Trophoblast cell (in vitro differentiated cells and primary cell): ENCODE results near the gene DUOXA1.
"Not testable (repeated sequence)": the region's sequence is repeated elsewhere in the genome, so short reads cannot be mapped to it uniquely, and the experiment has no call there.

Experiments
- DNase-seq, 2 donors: peaks; one replicate each; pipeline ENCODE4 v3.0.0-alpha.2; 2016
- H2AFZ ChIP-seq: 2 replicates; pipeline ENCODE4 v1.6.1; 2013; ENCODE audit warnings: low read length, moderate library complexity, mild to moderate bottlenecking; ENCODE audit not compliant: insufficient read depth, poor library complexity
- H2AK5ac ChIP-seq: 2 replicates; pipeline ENCODE4 v1.6.1; 2013; ENCODE audit warnings: mild to moderate bottlenecking, low read length
- H2BK120ac ChIP-seq: 2 replicates; pipeline ENCODE4 v1.6.1; 2013; ENCODE audit warnings: low read length, mild to moderate bottlenecking, moderate library complexity; ENCODE audit not compliant: insufficient read depth, poor library complexity
- H2BK12ac ChIP-seq: 2 replicates; pipeline ENCODE4 v1.6.1; 2013; ENCODE audit warnings: mild to moderate bottlenecking, low read length, moderate library complexity
- H2BK5ac ChIP-seq: 2 replicates; pipeline ENCODE4 v1.6.1; 2013; ENCODE audit warnings: low read length, low read depth, moderate library complexity, mild to moderate bottlenecking; ENCODE audit not compliant: poor library complexity
- H3K14ac ChIP-seq: 2 replicates; pipeline ENCODE4 v1.6.1; 2013; ENCODE audit warnings: mild to moderate bottlenecking, low read length
- H3K18ac ChIP-seq: 2 replicates; pipeline ENCODE4 v1.6.1; 2013; ENCODE audit warnings: mild to moderate bottlenecking, low read length
- H3K23ac ChIP-seq: 2 replicates; pipeline ENCODE4 v1.6.1; 2013; ENCODE audit warnings: low read length
- H3K27ac ChIP-seq: 2 replicates; pipeline ENCODE4 v1.5.1; 2013; ENCODE audit warnings: low read depth, mild to moderate bottlenecking, inconsistent platforms, low read length, moderate library complexity
- H3K27me3 ChIP-seq: 2 replicates; pipeline ENCODE4 v1.6.1; 2013; ENCODE audit warnings: inconsistent platforms, mild to moderate bottlenecking, low read length, moderate library complexity; ENCODE audit not compliant: insufficient read depth
- H3K36me3 ChIP-seq, 2 experiments: 1 replicate in 1 of 2; 2 replicates in 1 of 2; pipeline ENCODE4 v1.6.1; 2013; ENCODE audit warnings: low read length in 2 of 2, mild to moderate bottlenecking in 2 of 2, moderate library complexity in 1 of 2; ENCODE audit not compliant: insufficient read depth in 2 of 2, control insufficient read depth in 1 of 2
- H3K4ac ChIP-seq: 2 replicates; pipeline ENCODE4 v1.6.1; 2013; ENCODE audit warnings: low read depth, mild to moderate bottlenecking, low read length, moderate library complexity
- H3K4me1 ChIP-seq, 2 experiments: 1 replicate in 1 of 2; 2 replicates in 1 of 2; pipeline ENCODE4 v1.6.1; 2013; ENCODE audit warnings: low read length in 2 of 2, mild to moderate bottlenecking in 2 of 2, moderate library complexity in 1 of 2; ENCODE audit not compliant: insufficient read depth in 2 of 2, control insufficient read depth in 1 of 2
- H3K4me2 ChIP-seq: 2 replicates; pipeline ENCODE4 v1.6.1; 2013; ENCODE audit warnings: inconsistent platforms, mild to moderate bottlenecking, low read length, moderate library complexity
- H3K4me3 ChIP-seq: 2 replicates; pipeline ENCODE4 v1.5.1; 2013; ENCODE audit warnings: mild to moderate bottlenecking, low read depth, low read length, inconsistent platforms
- H3K79me1 ChIP-seq: one replicate; pipeline ENCODE4 v1.6.1; 2013; ENCODE audit warnings: low read length
- H3K79me2 ChIP-seq: 2 replicates; pipeline ENCODE4 v1.6.1; 2013; ENCODE audit warnings: low read length, mild to moderate bottlenecking; ENCODE audit not compliant: control insufficient read depth, insufficient read depth, poor library complexity
- H3K9ac ChIP-seq: 2 replicates; pipeline ENCODE4 v1.6.1; 2013; ENCODE audit warnings: mild to moderate bottlenecking, low read length
- H3K9me3 ChIP-seq: 2 replicates; pipeline ENCODE4 v1.6.1; 2013; ENCODE audit warnings: low read depth, mild to moderate bottlenecking, control low read depth, inconsistent platforms, low read length; ENCODE audit not compliant: insufficient read depth
- H4K12ac ChIP-seq: 2 replicates; pipeline ENCODE4 v1.6.1; 2013; ENCODE audit warnings: low read depth, mild to moderate bottlenecking, low read length, moderate library complexity
- H4K8ac ChIP-seq: 2 replicates; pipeline ENCODE4 v1.6.1; 2013; ENCODE audit warnings: low read depth, mild to moderate bottlenecking, low read length, moderate library complexity
- H4K91ac ChIP-seq: one replicate; pipeline ENCODE4 v1.6.1; 2013; ENCODE audit warnings: low read depth, mild to moderate bottlenecking, low read length, moderate library complexity
- WGBS: extraction: QIAGEN DNeasy Blood & Tissue Kit; methylation state at CpG from one replicate; pipeline ENCODE4 v1.1.7; 2013; ENCODE audit warnings: missing lambda C conversion rate; ENCODE audit not compliant: insufficient read length, insufficient coverage; ENCODE audit errors: extremely low coverage; 5-methylcytosine and 5-hydroxymethylcytosine counted together

DUOXA1 gene

GRCh38 chr15:45083223-45083622, 46.5 kb downstream of the DUOXA1 start:
- no peak overlapping the region for H2BK5ac ChIP-seq
- no peak overlapping the region for H3K4me2 ChIP-seq
- no peak overlapping the region for H4K91ac ChIP-seq
- H4K12ac ChIP-seq: no peak overlapping the region
- H3K27me3 ChIP-seq: no peaks in the 10 kb centered on the region
- H2AK5ac ChIP-seq: no peak overlapping the region
- H3K27ac ChIP-seq: no peak overlapping the region
- no peak overlapping the region for H4K8ac ChIP-seq
- no peak overlapping the region for H3K4ac ChIP-seq
- H3K9me3 ChIP-seq: no peaks in the 10 kb centered on the region
- no peaks in the 10 kb centered on the region for H3K36me3 ChIP-seq
- H3K23ac ChIP-seq: no peak overlapping the region
- H3K79me2 ChIP-seq: no peaks in the 10 kb centered on the region
- H3K4me1 ChIP-seq: no peaks in the 10 kb centered on the region
- no peak for DNase-seq
- H3K18ac ChIP-seq: no peak overlapping the region
- H2BK120ac ChIP-seq: no peak overlapping the region
- H3K4me3 ChIP-seq: no peak overlapping the region
- no peak overlapping the region for H3K14ac ChIP-seq
- no peak overlapping the region for H2AFZ ChIP-seq
- no peak overlapping the region for H2BK12ac ChIP-seq
- no peaks in the 10 kb centered on the region for H3K79me1 ChIP-seq
- no peak overlapping the region for H3K9ac ChIP-seq

DNA sequence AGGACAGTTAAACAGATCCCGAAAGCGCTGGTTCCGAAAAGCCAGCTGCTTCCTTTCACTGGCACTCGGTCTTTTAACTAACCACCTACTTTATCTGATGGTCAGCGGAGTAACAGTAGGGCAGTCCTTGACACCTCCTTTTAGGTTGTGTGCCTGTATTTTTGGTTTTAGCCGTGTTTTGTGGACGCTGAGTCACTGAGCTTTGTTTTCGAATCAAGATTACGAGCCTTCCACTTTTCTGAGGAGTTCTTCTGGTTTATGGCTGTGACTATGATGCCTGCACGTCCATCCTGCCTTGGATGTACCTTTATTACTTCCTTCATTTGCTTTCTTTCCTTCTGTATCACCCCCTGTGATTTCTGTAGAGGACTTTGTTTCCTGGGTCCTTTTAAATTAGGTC, 47.3 kb downstream of the DUOXA1 start:
- not testable (repeated sequence) for H2BK120ac ChIP-seq, H3K23ac ChIP-seq, H3K4me1 ChIP-seq, H3K4me2 ChIP-seq, H4K91ac ChIP-seq, H3K9ac ChIP-seq, H3K14ac ChIP-seq, H2BK12ac ChIP-seq, H3K4ac ChIP-seq, H2AK5ac ChIP-seq, H3K79me2 ChIP-seq, H2AFZ ChIP-seq, H3K4me3 ChIP-seq, H4K12ac ChIP-seq, H3K27me3 ChIP-seq, H3K79me1 ChIP-seq, H3K36me3 ChIP-seq, H2BK5ac ChIP-seq, DNase-seq, H3K18ac ChIP-seq, H3K27ac ChIP-seq, H3K9me3 ChIP-seq, H4K8ac ChIP-seq
- WGBS: no CpG with 5 or more reads among the region's 10 CpGs

GRCh38 chr15:45080593-45080992, 49.1 kb downstream of the DUOXA1 start:
- not testable (repeated sequence) for H4K12ac ChIP-seq, H3K27ac ChIP-seq, H2AFZ ChIP-seq, H3K79me1 ChIP-seq, H3K18ac ChIP-seq, H4K8ac ChIP-seq, H2BK120ac ChIP-seq, H3K9ac ChIP-seq, H3K4me1 ChIP-seq, H3K4me2 ChIP-seq, H3K4ac ChIP-seq, H3K36me3 ChIP-seq, H3K79me2 ChIP-seq, H3K27me3 ChIP-seq, DNase-seq, H4K91ac ChIP-seq, H2BK12ac ChIP-seq, H3K4me3 ChIP-seq, H2BK5ac ChIP-seq, H2AK5ac ChIP-seq, H3K23ac ChIP-seq, H3K9me3 ChIP-seq, H3K14ac ChIP-seq
- WGBS: no CpG with 5 or more reads among the region's 3 CpGs

GRCh38 chr15:45079628-45080246, 49.9 kb downstream of the DUOXA1 start:
- WGBS: no CpG with 5 or more reads among the region's 5 CpGs
- not testable (repeated sequence) for H3K4me2 ChIP-seq, H3K4ac ChIP-seq, H4K12ac ChIP-seq, H3K27ac ChIP-seq, H3K14ac ChIP-seq, H2AFZ ChIP-seq, H3K18ac ChIP-seq, H3K4me3 ChIP-seq, H3K4me1 ChIP-seq, H2BK120ac ChIP-seq, H2BK5ac ChIP-seq, H4K8ac ChIP-seq, H3K27me3 ChIP-seq, H2BK12ac ChIP-seq, H2AK5ac ChIP-seq, DNase-seq, H3K23ac ChIP-seq, H3K79me1 ChIP-seq, H3K36me3 ChIP-seq, H3K9ac ChIP-seq, H3K9me3 ChIP-seq, H4K91ac ChIP-seq, H3K79me2 ChIP-seq
